IMR-90 (cell line): Measurements from ENCODE around the gene GYPB.
"Not testable (repeated sequence)": the region's sequence is repeated elsewhere in the genome, so short reads cannot be mapped to it uniquely, and the experiment has no call there.

Experiments
- CTCF ChIP-seq: conservative IDR thresholded peaks from 2 replicates; pipeline ENCODE4 v1.5.1; 2012; ENCODE audit warnings: mild to moderate bottlenecking, low read depth, low read length, improper control_type of control experiment
- SMC3 ChIP-seq: fragments of 150-350 bp; IDR thresholded peaks from 2 replicates; pipeline ENCODE4 v1.6.1; 2016; ENCODE audit warnings: low read depth, mild to moderate bottlenecking, antibody characterized with exemption, low read length, moderate library complexity

GRCh38 chr4:143950967-143951366, 68.2 kb downstream of the GYPB start:
- TF ChIP-seq SMC3, CTCF: not testable (repeated sequence)
